ENCODE results near the gene HYAL3.
"Not testable (repeated sequence)": the region's sequence is repeated elsewhere in the genome, so short reads cannot be mapped to it uniquely, and the experiment has no call there.

The HYAL3 gene

GRCh38 chr3:50314342-50314741 is 15.1 kb upstream of the HYAL3 start:
- no peak for TF ChIP-seq CTCF (IDR thresholded peaks at IDR 0.05; ENCODE audit: insufficient read depth, low read length, missing control alignments)
- ChIA-PET POLR2A (interaction anchor here (1.7 kb wide), 1 partner anchor 15 kb away, joined by 5 read pairs; the partner anchor contains the start of genes HYAL3 and NAA80), CTCF (interaction anchor here (1.1 to 3.7 kb wide), 6 partner anchors 9 to 122 kb away, joined by 3 to 20 read pairs (median 4); partner anchors contain the start of genes HYAL2, HYAL3 and NAA80)
- no peak for DNase-seq (ENCODE audit: low read depth, low spot score)
- H3K4me3 ChIP-seq (ENCODE audit: low read depth, low read length), result no peak overlapping the region

GRCh38 chr3:50312041-50312440 is 12.8 kb upstream of the HYAL3 start:
- CTCF ChIA-PET; H3K4me3 ChIP-seq (ENCODE audit: low read depth, low read length); DNase-seq (ENCODE audit: low read depth, low spot score); POLR2A ChIA-PET: not testable (repeated sequence)

GRCh38 chr3:50304601-50305000 is 5.4 kb upstream of the HYAL3 start:
- H3K4me3 ChIP-seq (ENCODE audit: low read depth, low read length), result no peak overlapping the region
- no peak for TF ChIP-seq CTCF (IDR thresholded peaks at IDR 0.05; ENCODE audit: insufficient read depth, low read length, missing control alignments)
- CTCF ChIA-PET, result no interaction called here
- POLR2A ChIA-PET, result no interaction called here
- DNase-seq (ENCODE audit: low read depth, low spot score), result no peak

GRCh38 chr3:50303013-50303815 is 4.0 kb upstream of the HYAL3 start, which contains the start of gene HYAL1:
HYAL1 (minus strand) TSS chr3:50303574; CDS start chr3:50302956, 618 bp downstream.
- H3K4me3 ChIP-seq (ENCODE audit: low read depth, low read length), result no peak within 1 kb of the TSS
- CTCF ChIA-PET, result interaction anchor here (1.3 to 1.6 kb wide), 2 partner anchors 12 to 21 kb away, joined by 3 to 4 read pairs; no protein-coding TSS in a partner anchor
- POLR2A ChIA-PET, result no interaction called here
- TF ChIP-seq CTCF (IDR thresholded peaks at IDR 0.05; ENCODE audit: insufficient read depth, low read length, missing control alignments), result no peak
- no peak for DNase-seq (ENCODE audit: low read depth, low spot score)

GRCh38 chr3:50302095-50303012 is 3.1 kb upstream of the HYAL3 start:
- no peak for DNase-seq (ENCODE audit: low read depth, low spot score)
- H3K4me3 ChIP-seq (ENCODE audit: low read depth, low read length), result no peak overlapping the region
- ChIA-PET CTCF (interaction anchor here (1.3 to 1.6 kb wide), 2 partner anchors 13 to 22 kb away, joined by 3 to 4 read pairs; no protein-coding TSS in a partner anchor), POLR2A (no interaction called here)
- TF ChIP-seq CTCF (IDR thresholded peaks at IDR 0.05; ENCODE audit: insufficient read depth, low read length, missing control alignments), result no peak

- no peak for TF ChIP-seq CTCF (IDR thresholded peaks at IDR 0.05; ENCODE audit: insufficient read depth, low read length, missing control alignments)
- DNase-seq (ENCODE audit: low read depth, low spot score), result no peak
- CTCF ChIA-PET, result no interaction called here
- POLR2A ChIA-PET, result no interaction called here
- no peak overlapping the region for H3K4me3 ChIP-seq (ENCODE audit: low read depth, low read length)
These were observed 1.6 kb upstream of the HYAL3 start for GRCh38 chr3:50300681-50301254.
